ENCODE results near the gene PLEKHG2. TPM values are rescaled to one million over a fixed set of nuclear protein-coding genes. Genes with fewer than 3 reads are reported as not detected.
"Not testable (repeated sequence)": the region's sequence is repeated elsewhere in the genome, so short reads cannot be mapped to it uniquely, and the experiment has no call there.

The PLEKHG2 gene
- total RNA-seq, 4 donors from 2014 or later: 6.4 to 29.9 (median 7.7) TPM

DNA sequence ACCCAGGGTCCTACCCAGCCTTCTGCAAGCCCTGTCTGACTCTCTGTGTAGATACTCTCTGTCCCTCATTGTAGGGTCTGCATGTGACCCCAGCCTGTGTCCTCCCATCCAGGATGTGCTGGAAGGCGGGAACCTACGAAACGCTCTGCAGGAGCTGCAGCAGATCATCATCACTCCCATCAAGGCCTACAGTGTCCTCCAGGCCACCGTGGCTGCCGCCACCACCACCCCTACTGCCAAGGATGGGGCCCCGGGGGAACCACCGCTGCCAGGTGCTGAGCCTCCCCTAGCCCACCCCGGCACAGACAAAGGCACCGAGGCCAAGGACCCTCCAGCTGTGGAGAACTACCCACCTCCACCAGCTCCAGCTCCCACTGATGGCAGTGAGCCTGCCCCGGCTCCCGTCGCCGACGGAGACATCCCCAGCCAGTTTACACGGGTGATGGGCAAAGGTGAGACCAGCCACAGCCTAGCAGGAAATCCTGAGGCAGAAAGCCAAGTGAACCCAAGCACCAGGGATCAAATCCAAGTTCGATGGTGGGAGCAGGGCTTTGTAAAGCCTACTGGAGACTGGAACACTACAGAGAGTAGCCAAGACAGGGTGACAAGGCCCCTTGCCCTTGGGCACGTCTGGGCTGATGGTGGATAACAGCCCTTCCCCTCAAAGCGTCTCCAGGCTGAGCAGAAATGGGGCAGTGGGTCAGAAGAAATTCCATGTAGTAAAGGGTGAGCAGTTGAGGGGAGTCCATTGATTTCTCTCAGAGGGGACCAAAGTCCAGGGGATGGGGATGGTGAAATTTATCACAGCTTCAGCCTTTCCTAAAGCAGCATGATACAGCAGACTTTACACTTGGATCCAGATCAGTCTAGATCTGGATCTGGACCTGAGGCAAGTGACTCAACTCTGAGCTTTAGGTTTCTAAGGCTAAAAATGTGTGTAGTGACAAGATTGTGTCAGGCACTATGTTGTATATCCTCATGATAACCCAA lies 34.8 kb upstream of the PLEKHG2 start:
- 79% methylated on average over 16 of the region's 18 CpGs for WGBS
- Histone ChIP-seq H3K36me3 (peaks cover 77% of the 10 kb centered on the region), H3K9me3 (no peaks in the 10 kb centered on the region), H3K4me3 (no peak overlapping the region), H3K4me1 (peaks cover 14% of the 10 kb centered on the region), H3K27ac (no peak overlapping the region), H3K27me3 (no peaks in the 10 kb centered on the region)
- TF ChIP-seq POLR2AphosphoS5 (IDR thresholded peaks at IDR 0.05) (no peak), EP300 (IDR thresholded peaks at IDR 0.05) (no peak), POLR2A (IDR thresholded peaks at IDR 0.05) (no peak)
- TF ChIP-seq, protein P1, sequence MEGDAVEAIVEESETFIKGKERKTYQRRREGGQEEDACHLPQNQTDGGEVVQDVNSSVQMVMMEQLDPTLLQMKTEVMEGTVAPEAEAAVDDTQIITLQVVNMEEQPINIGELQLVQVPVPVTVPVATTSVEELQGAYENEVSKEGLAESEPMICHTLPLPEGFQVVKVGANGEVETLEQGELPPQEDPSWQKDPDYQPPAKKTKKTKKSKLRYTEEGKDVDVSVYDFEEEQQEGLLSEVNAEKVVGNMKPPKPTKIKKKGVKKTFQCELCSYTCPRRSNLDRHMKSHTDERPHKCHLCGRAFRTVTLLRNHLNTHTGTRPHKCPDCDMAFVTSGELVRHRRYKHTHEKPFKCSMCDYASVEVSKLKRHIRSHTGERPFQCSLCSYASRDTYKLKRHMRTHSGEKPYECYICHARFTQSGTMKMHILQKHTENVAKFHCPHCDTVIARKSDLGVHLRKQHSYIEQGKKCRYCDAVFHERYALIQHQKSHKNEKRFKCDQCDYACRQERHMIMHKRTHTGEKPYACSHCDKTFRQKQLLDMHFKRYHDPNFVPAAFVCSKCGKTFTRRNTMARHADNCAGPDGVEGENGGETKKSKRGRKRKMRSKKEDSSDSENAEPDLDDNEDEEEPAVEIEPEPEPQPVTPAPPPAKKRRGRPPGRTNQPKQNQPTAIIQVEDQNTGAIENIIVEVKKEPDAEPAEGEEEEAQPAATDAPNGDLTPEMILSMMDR (IDR thresholded peaks at IDR 0.05): no peak
- DNase-seq (ENCODE audit: low spot score in 2 of 2): no peak

DNA sequence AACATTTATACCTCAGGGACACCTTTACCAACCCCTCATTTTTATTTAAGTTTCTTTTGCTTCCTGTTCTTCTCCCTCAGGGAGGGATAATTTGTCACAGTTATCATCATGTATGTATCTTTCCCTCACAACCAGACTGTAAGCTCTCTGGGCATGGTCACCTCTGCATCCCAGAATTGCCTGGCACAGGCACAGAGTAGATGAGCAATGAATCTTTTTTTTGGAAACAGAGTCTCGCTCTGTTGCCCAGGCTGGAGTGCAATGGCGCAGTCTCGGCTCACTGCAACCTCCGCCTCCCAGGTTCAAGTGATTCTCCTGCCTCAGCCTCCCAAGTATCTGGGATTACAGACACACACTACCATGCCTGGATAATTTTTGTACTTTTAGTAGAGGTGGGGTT lies 33.1 kb upstream of the PLEKHG2 start:
- WGBS: 89% methylated on average over 4 of the region's 4 CpGs
- H3K36me3 ChIP-seq: peaks cover 94% of the 10 kb centered on the region
- not testable (repeated sequence) for H3K27ac ChIP-seq; H3K4me3 ChIP-seq; DNase-seq (ENCODE audit: low spot score in 2 of 2); H3K27me3 ChIP-seq; H3K9me3 ChIP-seq; H3K4me1 ChIP-seq

DNA sequence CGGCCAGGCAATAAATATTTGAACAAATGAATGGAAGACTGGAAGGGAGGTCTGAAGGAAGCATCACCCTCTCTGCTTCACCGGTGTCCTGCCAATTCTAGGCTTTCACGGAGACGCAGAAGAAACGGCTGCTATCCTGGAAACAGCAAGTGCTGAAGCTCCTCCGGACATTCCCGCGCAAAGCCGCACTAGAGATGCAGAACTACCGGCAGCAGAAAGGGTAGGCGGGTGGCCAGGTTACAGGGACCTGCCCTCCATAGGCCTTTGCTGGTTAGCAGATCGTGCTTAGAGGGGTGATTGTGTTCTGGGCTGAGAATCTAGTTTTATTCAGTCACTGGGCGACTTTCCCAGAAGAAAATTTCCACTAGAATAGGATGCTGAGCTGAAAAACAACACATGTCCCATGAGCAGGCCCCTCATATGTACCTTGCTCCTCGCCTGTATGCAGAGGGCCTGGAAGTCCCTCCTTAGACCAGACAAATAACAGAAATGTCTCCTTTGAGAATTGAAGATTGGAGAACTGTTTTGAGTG lies 32.5 kb upstream of the PLEKHG2 start:
- H3K27ac ChIP-seq: no peak overlapping the region
- 85% methylated on average over 14 of the region's 14 CpGs for WGBS
- no peaks in the 10 kb centered on the region for H3K9me3 ChIP-seq
- H3K4me3 ChIP-seq: no peak overlapping the region
- TF ChIP-seq POLR2AphosphoS5 (IDR thresholded peaks at IDR 0.05) (no peak), POLR2A (IDR thresholded peaks at IDR 0.05) (no peak), EP300 (IDR thresholded peaks at IDR 0.05) (no peak)
- TF ChIP-seq, protein P1 (IDR thresholded peaks at IDR 0.05): no peak
- H3K4me1 ChIP-seq: no peaks in the 10 kb centered on the region
- H3K36me3 ChIP-seq: peaks cover 98% of the 10 kb centered on the region
- H3K27me3 ChIP-seq: no peaks in the 10 kb centered on the region
- DNase-seq (ENCODE audit: low spot score in 2 of 2): no peak

DNA sequence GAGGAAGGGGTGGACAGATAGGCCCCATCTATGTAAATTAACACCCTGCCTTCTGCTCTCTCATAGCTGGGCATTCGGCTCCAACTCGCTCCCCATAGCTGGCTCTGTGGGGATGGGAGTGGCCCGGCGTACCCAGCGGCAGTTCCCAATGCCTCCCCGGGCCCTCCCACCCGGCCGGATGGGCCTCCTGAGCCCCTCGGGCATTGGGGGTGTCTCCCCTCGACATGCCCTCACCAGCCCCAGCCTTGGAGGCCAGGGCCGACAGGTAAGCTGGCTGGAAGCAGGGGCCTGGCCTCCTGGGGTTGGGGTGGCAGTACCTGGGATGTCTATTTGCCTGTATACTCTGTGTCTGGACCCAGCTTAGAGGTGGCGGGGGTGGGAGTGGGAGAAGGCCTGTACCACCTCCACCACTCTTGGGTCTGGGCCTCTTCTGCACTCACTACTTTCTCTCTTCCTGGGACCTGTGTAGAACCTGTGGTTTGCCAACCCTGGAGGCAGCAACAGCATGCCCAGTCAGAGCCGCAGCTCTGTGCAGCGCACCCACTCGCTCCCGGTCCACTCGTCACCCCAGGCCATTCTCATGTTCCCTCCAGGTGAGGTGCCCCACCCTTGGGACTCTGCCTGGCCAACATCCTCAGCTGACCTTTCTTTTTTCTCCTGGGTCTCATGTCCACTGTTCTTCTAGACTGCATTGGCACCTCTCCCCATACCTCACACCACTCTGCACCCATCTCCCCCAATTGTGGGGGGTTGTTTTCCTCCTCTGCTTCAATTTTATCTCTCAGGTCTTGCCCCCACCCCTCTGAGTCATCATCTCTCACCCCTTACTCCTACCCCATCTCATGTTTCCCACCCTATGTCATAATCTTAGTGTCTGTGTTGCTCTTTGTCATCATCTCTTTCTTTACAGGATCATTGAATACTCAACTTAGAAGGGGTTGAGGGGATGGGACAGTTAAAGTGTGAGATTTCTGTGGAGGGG lies 31.7 kb upstream of the PLEKHG2 start:
- TF ChIP-seq POLR2AphosphoS5 (IDR thresholded peaks at IDR 0.05): no peak
- no peak for TF ChIP-seq POLR2A (IDR thresholded peaks at IDR 0.05)
- no peak for TF ChIP-seq EP300 (IDR thresholded peaks at IDR 0.05)
- TF ChIP-seq, protein P1 (IDR thresholded peaks at IDR 0.05): no peak
- DNase-seq (ENCODE audit: low spot score in 2 of 2): no peak
- 86% methylated on average over 12 of the region's 17 CpGs for WGBS
- Histone ChIP-seq H3K36me3 (peaks cover 99% of the 10 kb centered on the region), H3K4me3 (no peak overlapping the region), H3K4me1 (no peaks in the 10 kb centered on the region), H3K27me3 (no peaks in the 10 kb centered on the region), H3K9me3 (no peaks in the 10 kb centered on the region), H3K27ac (no peak overlapping the region)

DNA sequence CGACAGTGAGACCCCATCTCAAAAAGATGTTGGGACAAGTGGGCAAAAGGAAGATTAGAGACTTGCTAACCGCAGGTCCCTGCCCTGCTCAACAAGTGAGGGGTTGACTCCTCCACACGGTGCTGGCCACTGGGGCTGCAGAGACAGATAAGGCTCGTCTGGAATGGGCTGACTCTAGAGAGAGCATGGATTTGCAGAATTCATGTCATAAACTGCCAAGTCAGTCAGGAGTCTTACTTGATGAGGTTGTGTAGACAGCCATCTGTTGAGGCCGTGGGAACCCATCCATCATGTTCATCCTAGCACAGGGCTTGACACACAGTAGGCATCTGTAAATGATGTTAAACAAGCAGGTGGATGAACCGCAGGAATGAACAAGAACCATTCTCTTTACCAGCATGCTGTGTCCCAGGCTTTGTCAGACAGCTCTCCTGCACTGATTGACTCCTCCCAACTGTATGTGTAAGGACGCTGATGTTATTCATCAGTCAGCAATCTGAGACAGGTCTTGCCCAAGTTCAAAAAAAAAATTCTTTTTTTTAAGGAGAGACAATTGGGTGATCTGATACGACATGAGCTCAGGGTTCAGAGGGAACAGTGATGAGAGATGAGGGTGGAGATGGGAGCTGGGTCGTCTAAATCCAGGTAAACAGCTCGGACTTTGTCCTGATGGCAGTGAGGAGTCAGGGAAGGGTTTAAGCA lies 30.4 kb upstream of the PLEKHG2 start:
- no peak for DNase-seq (ENCODE audit: low spot score in 2 of 2)
- Histone ChIP-seq H3K36me3 (peaks cover 99% of the 10 kb centered on the region), H3K9me3 (no peaks in the 10 kb centered on the region), H3K27me3 (no peaks in the 10 kb centered on the region), H3K27ac (no peak overlapping the region), H3K4me3 (no peak overlapping the region), H3K4me1 (no peaks in the 10 kb centered on the region)
- TF ChIP-seq, protein P1 (IDR thresholded peaks at IDR 0.05): no peak
- no peak for TF ChIP-seq POLR2AphosphoS5 (IDR thresholded peaks at IDR 0.05)
- TF ChIP-seq POLR2A (IDR thresholded peaks at IDR 0.05): no peak
- no peak for TF ChIP-seq EP300 (IDR thresholded peaks at IDR 0.05)
- 84% methylated on average over 10 of the region's 10 CpGs for WGBS
